Activated CD8-positive, alpha-beta memory T cell treated with anti-CD3 and anti-CD28 coated beads for 36 hours (primary cell): ENCODE measurements around the gene MGAT4A. TPM values are rescaled to one million over a fixed set of nuclear protein-coding genes. Genes with fewer than 3 reads are reported as not detected.

Experiments
- CTCF ChIA-PET: fragments of 350-600 bp; sonication (Branson Sonifier 250); formaldehyde crosslinking; loops from one replicate; lab custom pipeline; 2021; ENCODE audit warnings: antibody characterized with exemption; lab: Charles Lee
- POLR2A ChIA-PET: fragments of 350-600 bp; sonication (Branson Sonifier 250); formaldehyde crosslinking; loops from one replicate; lab custom pipeline; 2021; ENCODE audit warnings: antibody characterized with exemption; lab: Charles Lee
- total RNA-seq, 2 experiments: library from RNA; stranded (reverse); gene quantifications; one replicate each; pipeline ENCODE4 v1.2.3, GENCODE V29; 2021

The MGAT4A gene
- total RNA-seq, 2 experiments from 2014 or later, result 45.2 to 48.7 TPM

DNA sequence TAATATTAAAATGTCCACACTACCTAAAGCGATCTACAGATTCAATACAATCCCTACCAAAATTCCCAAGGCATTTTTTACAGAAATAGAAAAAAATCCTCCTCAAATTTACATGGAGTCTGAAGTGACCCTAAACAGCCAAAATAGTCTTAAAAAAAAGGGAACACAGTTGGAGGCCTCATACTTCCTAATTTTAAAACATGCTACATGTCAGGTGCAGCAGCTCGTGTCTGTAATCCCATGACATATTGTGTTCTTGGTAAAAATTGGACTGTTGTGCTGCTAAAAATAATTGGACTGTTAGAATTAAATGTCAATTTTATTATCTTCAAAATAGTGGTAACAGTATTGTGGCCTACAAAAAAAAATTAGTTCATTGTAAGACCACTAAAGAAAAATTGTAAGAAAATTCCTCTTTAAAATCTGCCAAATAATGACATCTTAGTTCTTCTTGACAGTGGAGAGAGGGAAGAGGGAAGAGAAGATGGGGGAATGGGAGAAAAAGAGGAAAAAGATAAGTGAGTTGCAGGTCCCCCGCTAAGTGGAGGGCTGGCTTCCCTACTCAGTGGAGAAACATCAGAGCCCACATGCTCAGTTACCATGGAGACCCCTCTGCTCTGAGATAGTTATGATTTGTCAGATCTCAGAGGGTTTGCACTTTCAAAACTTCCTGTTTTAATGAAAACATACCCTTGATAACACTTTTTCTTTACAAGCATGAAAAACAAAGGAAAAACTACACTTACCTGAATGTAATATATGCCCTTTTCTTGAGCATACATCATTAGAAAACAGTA is 76.0 kb downstream of the MGAT4A start:
- ChIA-PET CTCF (no interaction called here), POLR2A (no interaction called here)

DNA sequence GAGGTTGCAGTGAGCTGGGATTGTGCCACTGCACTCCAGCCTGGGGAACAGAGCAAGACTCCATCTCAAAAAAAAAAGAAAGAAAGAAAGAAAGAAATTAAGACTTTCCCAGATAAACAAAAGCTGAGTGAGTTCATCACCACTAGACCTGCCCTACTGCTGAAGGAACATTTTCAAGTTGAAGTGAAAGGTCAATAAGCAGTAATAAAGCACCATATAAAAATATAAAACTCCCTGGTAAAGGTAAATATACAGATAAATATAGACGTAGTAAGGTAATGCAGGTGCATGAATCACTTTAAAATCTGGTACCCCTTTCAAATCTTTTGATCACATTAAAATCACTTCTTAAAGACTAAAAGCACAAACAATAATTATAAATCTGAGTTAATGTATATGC is 79.9 kb downstream of the MGAT4A start:
- ChIA-PET CTCF (interaction anchor here (0.6 kb wide), 1 partner anchor 83 kb away, joined by 5 read pairs; no protein-coding TSS in a partner anchor), POLR2A (no interaction called here)

DNA sequence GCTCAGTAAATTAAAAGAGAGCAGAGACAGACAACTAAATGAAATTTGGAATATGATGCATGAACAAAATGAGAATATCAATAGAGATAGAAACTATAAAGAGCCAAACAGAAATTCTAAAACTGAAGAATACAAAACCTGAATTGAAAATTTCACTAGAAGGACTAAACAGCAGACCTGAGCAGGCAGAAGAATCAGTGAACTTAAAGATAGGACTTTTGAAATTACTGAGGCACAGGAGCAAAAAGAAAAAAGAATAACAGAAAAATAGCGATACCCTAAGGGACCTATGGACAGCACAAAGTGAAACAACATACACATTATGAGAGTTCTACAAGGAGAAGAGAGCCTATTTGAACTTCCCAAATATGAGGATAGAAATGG is 80.9 kb downstream of the MGAT4A start:
- ChIA-PET POLR2A (no interaction called here), CTCF (interaction anchor here (0.7 to 1.9 kb wide), 22 partner anchors 9 to 190 kb away, joined by 3 to 16 read pairs (median 4); partner anchors contain the start of gene MGAT4A)

DNA sequence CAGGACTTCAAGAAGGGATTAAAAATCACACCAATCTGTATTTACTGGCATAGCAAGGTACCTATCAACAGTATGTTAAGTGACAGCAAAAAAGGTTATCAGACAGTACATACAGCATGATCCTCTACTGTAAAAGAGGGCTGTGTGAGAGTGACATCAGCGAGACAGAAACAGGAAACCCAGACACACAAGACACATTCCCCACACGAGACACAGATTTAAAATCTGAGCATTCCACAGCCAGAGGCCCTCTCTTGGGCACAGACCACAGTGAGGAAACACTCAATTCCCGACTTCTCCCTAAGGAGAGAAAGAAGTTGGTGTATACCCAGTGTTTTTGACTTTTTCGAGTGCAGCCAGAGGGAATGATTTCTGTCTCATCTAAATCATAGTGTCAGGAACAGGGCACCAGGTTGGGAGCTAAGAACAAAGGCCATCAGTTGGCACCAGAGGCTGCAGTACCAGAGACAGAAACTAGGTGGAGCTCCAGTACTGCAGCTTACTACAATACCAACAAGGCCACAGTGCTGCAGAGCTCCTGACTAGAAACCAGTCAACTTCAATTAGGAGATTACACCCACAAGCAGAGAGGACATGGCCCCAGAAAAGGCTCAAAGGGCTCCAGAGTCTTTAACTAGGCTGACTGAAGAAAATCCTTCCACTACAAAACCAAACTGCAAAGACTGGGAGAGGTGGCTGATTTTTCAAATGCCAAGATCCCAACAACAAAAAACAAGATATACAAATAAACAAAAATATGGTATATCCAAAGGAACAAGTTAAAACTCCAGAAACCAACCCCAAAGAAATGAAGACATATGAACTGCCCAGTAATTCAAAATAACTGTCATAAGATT is 81.6 kb downstream of the MGAT4A start:
- CTCF ChIA-PET, result interaction anchor here (0.6 to 1.9 kb wide), 26 partner anchors 10 to 191 kb away, joined by 3 to 16 read pairs (median 4); partner anchors contain the start of gene MGAT4A
- POLR2A ChIA-PET, result no interaction called here

DNA sequence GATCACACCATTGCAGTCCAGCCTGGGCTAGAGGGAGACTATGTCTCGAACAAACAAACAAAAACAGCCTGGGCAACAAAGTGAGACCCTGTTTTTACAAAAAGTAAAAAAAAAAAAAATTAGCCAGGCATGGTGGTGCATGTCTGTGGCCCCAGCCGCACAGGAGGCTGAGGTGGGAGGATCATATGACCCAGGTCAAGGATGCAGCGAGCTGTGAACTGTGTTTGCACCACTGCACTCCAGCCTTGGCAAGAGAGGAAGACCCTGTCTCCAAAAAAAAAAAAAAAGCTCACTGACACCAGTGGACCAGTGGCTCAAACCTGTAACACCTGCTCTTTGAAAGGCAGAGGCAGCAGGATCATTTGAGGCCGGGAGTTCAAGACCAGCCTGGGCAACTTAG is 82.5 kb downstream of the MGAT4A start:
- CTCF ChIA-PET, result interaction anchor here (0.8 to 1.9 kb wide), 10 partner anchors 11 to 190 kb away, joined by 3 to 12 read pairs (median 7); partner anchors contain the start of gene MGAT4A
- POLR2A ChIA-PET, result no interaction called here

DNA sequence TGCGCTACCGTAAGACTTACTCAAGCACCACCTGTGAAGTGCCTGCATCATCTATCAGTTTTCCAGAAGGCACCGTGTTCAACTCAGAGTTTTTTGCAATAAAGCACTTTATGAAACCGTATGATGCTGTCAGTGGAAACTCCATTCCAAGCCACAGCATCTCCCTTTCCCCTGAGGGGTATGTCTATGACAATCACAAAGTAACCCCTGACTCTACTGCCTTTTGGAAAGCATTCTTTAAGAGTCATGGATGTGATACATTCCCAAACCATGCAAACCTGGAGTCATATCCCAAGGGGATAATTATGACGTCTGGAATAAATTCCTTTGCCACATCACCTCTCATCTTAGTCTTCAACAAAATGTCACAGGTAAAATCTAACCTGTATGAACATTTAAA is 83.3 kb downstream of the MGAT4A start:
- ChIA-PET POLR2A (no interaction called here), CTCF (no interaction called here)

DNA sequence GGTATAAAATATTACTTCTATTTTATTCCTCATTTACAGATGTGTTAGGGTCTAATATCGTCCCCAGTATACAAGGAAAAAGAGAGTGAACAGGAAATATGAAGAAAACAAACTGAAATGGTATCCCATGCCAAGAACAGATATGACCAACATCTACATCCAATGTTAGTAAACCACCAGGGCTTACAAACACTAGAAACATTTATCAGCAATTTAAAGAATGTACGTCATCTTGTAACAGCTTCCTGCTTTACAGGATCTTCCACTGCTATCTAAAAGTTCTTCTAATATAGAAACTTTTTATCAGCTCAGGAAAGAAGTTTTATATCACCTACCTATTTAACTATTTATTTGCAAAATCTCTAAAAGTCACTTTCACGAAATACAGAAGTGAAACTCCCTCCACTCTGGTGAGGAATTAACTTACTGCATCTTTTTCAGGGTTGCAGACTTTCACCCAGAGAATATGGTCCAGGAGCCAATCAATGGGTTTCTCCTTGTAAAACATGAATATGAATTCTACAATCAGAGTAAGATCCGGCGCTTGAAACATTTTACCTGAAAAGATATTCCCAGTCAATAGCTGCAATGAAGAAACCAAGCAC is 87.3 kb downstream of the MGAT4A start:
- ChIA-PET POLR2A (no interaction called here), CTCF (no interaction called here)

DNA sequence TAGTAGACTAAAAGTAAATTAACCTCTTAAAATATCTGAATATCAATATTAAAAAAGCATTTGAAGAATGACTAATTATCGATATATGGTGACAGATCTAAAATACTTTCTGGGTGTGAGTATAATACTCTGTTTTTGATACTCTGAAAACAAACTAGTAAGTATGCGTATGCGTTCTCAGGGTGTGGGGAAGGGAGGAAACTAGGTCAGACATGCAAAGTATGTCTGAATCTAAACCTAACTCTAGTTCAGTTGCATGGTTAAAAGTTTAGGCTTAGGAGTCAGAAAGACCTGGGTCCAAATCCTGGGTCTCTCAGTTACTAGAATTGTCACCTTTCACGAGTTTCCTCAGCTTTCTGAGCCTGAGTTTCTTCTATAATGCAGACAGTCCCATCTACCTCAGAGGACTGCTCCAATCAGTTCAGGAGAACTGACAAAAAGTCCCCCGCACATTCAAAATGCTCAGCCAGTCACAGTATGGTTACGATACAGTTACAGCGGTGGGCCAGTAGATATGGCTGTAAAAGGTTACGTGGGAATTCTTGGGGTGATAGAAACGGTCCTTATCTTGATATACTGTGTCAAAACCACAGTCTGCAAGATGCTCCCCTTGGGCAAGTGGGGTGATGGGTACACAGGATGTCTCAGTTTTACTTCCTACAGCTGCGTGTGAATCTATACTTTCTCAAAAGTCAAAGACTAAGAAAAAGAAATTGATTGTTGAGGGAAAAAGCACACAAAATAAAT is 93.4 kb downstream of the MGAT4A start:
- CTCF ChIA-PET, result interaction anchor here (0.9 kb wide), 1 partner anchor 12 kb away, joined by 3 read pairs; no protein-coding TSS in a partner anchor
- POLR2A ChIA-PET, result no interaction called here

DNA sequence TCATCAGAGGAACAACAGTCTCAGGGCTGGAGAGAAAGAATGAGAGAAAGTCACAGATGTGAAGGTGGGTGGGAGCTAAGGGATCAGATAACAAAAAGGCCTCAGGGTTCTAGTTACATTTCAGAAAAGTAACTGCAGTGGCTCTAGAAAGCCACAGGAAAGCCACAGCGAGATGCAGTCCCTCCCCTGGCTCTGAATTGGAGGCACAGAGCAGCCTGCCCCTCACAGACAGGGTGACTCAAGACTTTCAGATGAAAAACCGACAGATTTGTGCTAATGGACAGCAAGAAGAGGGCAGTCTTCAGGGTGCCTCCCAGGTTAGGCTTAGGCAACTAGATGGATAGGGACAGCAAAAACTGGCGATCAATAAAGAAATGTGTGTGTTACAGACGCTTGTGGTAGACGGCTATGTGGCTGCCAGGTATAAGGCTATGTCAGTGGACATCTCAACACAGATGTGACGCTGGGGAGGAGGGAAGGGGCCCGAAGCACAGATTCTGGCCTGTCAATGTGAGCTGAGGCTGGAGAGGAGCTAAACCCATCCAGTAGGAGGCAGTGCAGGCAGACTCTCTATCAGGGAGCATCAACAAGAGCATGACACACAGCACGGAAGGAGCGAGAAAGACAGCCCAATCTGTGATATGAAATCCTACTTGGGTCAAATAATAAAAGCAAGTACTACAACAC is 96.4 kb downstream of the MGAT4A start:
- ChIA-PET CTCF (interaction anchor here (0.9 to 1.9 kb wide), 6 partner anchors 13 to 432 kb away, joined by 3 to 7 read pairs (median 4); partner anchors contain the start of genes COA5 and UNC50), POLR2A (interaction anchor here (0.6 to 1.0 kb wide), 2 partner anchors 26 to 185 kb away, joined by 5 to 11 read pairs; partner anchors contain the start of genes COA5 and UNC50)

DNA sequence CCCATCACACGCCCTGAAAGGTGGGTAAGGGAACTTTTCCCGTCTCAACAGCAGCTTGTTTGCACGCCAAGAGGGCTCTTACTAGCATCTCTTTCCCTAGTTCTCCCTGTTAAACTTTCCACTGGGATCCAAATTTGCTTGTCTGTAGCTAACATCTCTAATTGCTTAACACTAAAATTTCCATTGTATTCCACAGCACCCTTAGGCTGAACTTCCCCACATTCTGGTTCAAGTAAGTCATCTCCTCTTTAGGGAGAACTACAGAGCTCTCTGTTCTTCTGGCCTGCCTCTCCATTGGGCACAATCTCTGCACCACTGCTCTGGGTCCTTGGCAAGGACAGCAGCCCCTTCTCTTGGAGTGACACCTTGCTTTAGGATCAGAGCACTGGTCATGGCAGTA is 98.6 kb downstream of the MGAT4A start:
- ChIA-PET POLR2A (no interaction called here), CTCF (interaction anchor here (1.0 to 1.8 kb wide), 3 partner anchors 10 to 139 kb away, joined by 3 to 4 read pairs (median 3); no protein-coding TSS in a partner anchor)

DNA sequence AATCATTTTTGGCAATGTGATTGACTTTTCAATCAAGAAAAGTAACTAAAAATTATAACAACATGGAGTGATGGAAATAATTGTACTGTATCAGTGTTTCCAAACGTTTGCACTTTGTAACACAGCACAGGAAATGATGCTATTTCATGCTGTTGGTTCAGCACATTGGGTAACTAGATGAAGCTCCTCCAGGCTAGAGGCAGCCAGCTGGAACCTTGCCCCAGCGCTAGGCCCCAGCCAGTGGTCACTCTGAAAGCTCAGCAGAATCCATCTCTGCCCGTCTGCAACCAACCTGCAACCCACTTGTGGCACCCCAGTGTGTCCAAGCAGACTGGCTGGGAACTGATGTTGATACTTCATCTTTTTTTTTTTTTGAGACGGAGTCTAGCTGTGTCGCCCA is 107.3 kb downstream of the MGAT4A start:
- POLR2A ChIA-PET, result no interaction called here
- CTCF ChIA-PET, result no interaction called here

DNA sequence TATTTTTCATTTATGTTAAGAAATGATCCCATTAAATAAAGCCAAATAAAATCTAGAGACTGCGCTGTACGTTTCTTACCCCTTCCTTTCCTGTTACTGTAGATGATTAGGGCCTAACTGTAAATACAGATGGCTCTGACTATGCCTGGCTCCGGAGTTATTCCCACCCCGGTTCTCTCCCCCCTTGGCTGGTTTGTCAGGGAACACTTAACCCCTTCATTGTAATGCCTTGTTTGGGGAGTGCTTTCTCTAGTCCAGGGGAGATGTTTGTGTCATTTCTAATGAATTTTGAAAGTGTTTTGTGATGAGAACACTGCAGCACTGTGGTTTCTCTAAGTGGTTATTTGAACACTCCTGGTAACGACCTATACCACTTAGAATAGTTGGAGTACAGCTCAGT is 113.8 kb downstream of the MGAT4A start:
- ChIA-PET POLR2A (no interaction called here), CTCF (no interaction called here)

DNA sequence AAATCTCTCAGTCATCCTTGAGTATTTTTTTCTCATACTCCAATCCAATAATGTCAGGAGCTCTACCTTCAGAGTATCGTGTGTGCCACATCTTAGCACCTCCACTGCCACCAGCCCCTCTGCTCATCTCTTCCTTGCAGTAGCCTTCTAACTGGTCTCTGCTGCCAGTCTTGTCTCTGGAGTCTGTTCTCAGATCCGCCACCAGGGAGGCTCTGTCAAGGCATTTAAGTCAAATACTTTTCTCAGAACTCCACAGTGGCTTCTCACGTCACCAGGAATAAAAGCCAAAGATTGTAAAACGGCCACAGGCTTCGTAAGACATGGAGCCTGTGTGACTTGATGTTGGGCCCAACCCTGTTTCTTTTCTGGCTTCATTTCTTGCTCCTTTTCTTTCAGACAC is 115.5 kb downstream of the MGAT4A start:
- ChIA-PET CTCF (no interaction called here), POLR2A (no interaction called here)

DNA sequence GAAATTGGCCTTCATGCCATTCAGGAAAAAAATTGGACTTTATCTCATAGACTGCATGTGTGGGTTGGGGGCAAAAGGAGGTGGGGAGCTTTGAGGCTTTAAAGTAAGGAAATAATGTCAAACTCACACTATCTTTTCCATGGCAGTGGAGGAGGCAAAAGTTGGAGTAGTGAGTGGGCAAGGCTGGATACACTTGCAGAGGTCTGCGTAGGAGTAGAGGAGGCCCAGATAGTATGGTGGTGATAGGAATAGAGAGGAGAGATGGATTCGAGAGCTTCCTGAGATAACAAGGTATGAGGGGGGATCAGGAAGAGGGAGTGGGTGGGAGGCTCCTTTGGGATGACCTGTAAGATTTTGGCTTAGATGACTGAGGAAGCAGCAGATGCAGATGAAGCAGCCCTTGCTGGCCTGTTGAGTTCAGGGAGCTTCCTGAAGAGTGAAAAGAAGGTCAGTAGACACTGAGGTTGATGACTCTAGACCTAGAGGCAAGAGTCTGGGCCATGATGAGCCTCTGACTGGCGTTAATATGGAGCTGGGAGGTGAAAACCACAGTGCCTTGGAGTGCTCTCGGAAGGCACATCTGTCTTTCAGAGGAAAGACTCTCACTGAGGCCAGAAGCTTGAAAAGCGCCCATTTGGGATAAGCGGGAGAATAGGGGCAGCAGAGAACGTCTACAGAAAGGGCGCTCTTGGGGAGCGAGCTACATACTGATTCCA is 116.8 kb downstream of the MGAT4A start:
- CTCF ChIA-PET, result no interaction called here

DNA sequence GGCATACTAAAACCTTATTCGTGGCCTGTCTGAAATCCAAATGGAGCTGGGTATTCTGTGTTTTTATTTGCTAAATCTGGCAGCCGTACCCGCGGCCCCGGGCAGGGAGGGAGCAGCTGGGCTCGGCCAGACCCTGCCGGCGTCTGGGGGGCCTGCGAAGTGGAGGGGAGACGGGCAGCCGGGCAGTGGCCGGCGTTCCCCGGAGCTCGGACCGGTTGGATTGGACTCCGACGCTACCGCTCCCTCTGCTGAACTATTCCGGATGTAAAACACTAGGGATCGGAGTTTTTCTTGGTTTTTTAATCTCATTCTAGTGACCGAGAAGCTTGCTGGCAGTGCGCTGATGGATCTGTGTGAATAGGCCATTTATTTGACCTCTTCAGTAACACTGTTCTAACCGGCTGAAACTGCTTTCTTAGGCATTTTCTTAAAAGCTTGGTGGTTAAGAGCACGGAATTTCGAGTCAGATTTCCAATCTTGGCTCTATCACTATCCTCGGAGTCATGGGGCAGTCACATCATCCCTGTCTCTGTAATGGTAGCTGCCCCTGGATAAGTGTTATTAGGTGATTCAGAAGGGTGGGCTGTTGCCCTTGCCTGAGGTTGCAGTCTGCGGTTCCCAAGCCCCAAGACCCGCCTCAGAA is 121.8 kb downstream of the MGAT4A start:
- POLR2A ChIA-PET, result interaction anchor here (0.6 to 1.2 kb wide), 3 partner anchors 26 to 688 kb away, joined by 3 to 5 read pairs (median 4); no protein-coding TSS in a partner anchor
- CTCF ChIA-PET, result interaction anchor here (1.0 kb wide), 1 partner anchor 25 kb away, joined by 5 read pairs; no protein-coding TSS in a partner anchor

More for the DNA sequence above, 116.8 kb downstream of the MGAT4A start:
- POLR2A ChIA-PET, result no interaction called here

DNA sequence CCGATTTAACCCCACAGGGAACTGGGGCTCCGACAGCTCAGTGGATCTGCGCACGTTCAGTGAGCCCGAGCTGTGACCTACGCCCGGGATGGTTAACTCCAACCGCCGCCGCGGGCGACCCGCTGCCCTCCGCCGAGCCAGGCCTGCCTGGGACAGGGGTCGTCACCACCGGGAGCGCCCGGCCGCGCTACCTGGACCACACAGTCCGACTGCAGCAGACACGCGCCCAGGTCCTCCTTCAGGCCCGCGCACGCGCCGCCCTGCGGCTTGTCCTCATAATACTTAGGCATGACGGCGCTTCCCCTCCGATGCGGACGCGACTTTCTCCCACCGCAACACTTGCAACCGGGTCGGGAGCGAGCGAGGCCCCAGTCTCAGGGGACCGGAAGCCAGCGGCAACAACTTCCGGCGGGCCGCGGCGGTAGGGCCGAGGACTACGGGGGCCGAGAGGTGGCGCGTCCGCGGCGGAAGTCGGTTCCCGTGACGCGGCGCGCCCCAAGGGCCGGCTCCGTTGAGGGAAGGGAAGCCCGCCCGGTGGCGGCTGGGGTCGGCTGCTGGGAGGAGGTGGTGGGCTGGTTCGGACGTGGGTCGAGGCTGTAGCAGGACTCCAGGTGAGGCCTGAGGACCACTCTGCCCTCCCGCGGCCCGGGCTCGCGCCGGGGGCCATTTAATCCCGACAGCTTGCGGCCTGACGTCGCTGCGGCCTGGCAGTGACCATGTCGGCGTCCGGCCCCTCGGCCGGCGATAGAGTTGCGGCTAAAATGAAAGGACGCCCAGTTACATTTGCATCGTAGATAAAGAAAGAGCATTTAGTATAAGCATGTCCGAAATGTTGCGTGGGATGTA is 122.6 kb downstream of the MGAT4A start, which contains the start of the genes COA5 and UNC50:
COA5 (minus strand) TSS at position 397 of the 846 bp plus-strand sequence; CDS start at position 290, 107 bp downstream.
UNC50 (plus strand) TSS at position 474 of the 846 bp plus-strand sequence. CDS start 1,171 bp downstream, outside the sequence.
- POLR2A ChIA-PET, result interaction anchor here (0.6 to 1.2 kb wide), 4 partner anchors 26 to 122 kb away, joined by 3 to 5 read pairs (median 4); no protein-coding TSS in a partner anchor
- CTCF ChIA-PET, result interaction anchor here (1.0 kb wide), 1 partner anchor 25 kb away, joined by 5 read pairs; no protein-coding TSS in a partner anchor
